ENCODE data around the gene NRF1.

- TF ChIP-seq CTCF (conservative IDR thresholded peaks at IDR 0.05; ENCODE audit: low read depth, low read length) (no peak), EZH2 (IDR thresholded peaks at IDR 0.05; ENCODE audit: low read length, unreplicated experiment) (no peak)
Observed at GRCh38 chr7:129576138-129576537, 35.4 kb upstream of the NRF1 start.
